H9 (cell line): ENCODE results near the gene SLC24A3. TPM values are rescaled to one million over a fixed set of nuclear protein-coding genes. Genes with fewer than 3 reads are reported as not detected.
A peak's percentile ranks its signal among the peaks of the same experiment; 100 is the strongest.

ENCODE experiments used
- DNase-seq: peaks from one replicate; pipeline ENCODE4 v3.0.0-alpha.2; 2017
- H2AFZ ChIP-seq: one replicate; pipeline ENCODE4 v1.6.1; 2013; ENCODE audit warnings: mild to moderate bottlenecking, low read length, control low read depth, moderate library complexity
- H2AK5ac ChIP-seq: 2 replicates; pipeline ENCODE4 v1.6.1; 2013; ENCODE audit warnings: low read length, control low read depth, mixed read lengths; ENCODE audit not compliant: insufficient read length
- H2BK120ac ChIP-seq: one replicate; pipeline ENCODE4 v1.6.1; 2013; ENCODE audit warnings: low read depth, mild to moderate bottlenecking, low read length, control low read depth, inconsistent platforms; ENCODE audit not compliant: poor library complexity, severe bottlenecking
- H2BK12ac ChIP-seq: 2 replicates; pipeline ENCODE4 v1.6.1; 2013; ENCODE audit warnings: low read length, control low read depth, mixed read lengths, low read depth; ENCODE audit not compliant: insufficient read length
- H2BK15ac ChIP-seq: 2 replicates; pipeline ENCODE4 v1.6.1; 2013; ENCODE audit warnings: low read depth, low read length, control low read depth
- H2BK20ac ChIP-seq: one replicate; pipeline ENCODE4 v1.6.1; 2013; ENCODE audit warnings: low read depth, mild to moderate bottlenecking, low read length, control low read depth, inconsistent platforms; ENCODE audit not compliant: poor library complexity, severe bottlenecking
- H2BK5ac ChIP-seq: 2 replicates; pipeline ENCODE4 v1.6.1; 2013; ENCODE audit warnings: low read length, control low read depth, mixed read lengths; ENCODE audit not compliant: insufficient read length
- H3K14ac ChIP-seq: 2 replicates; pipeline ENCODE4 v1.6.1; 2013; ENCODE audit warnings: low read length, control low read depth; ENCODE audit not compliant: insufficient read depth
- H3K18ac ChIP-seq: 2 replicates; pipeline ENCODE4 v1.6.1; 2013; ENCODE audit warnings: low read depth, mild to moderate bottlenecking, mixed read lengths, low read length, control low read depth; ENCODE audit not compliant: insufficient read length
- H3K23ac ChIP-seq: 2 replicates; pipeline ENCODE4 v1.6.1; 2013; ENCODE audit warnings: low read length, control low read depth, mixed read lengths, low read depth; ENCODE audit not compliant: insufficient read length
- H3K23me2 ChIP-seq: 2 replicates; pipeline ENCODE4 v1.6.1; 2013; ENCODE audit warnings: low read depth, mild to moderate bottlenecking, mixed read lengths, low read length, control low read depth; ENCODE audit not compliant: insufficient read length, poor library complexity, severe bottlenecking
- H3K27ac ChIP-seq: 2 replicates; pipeline ENCODE4 v1.5.1; 2013; ENCODE audit warnings: low read length, control low read depth, mixed read lengths, low read depth; ENCODE audit not compliant: insufficient read length
- H3K27me3 ChIP-seq: 2 replicates; pipeline ENCODE4 v1.6.1; 2013; ENCODE audit warnings: low read length, control low read depth, inconsistent platforms; ENCODE audit not compliant: insufficient read depth
- H3K4ac ChIP-seq: 2 replicates; pipeline ENCODE4 v1.6.1; 2013; ENCODE audit warnings: low read depth, mild to moderate bottlenecking, control low read depth, inconsistent platforms, low read length, moderate library complexity
- H3K4me1 ChIP-seq: 2 replicates; pipeline ENCODE4 v1.6.1; 2013; ENCODE audit warnings: low read length, control low read depth, inconsistent platforms; ENCODE audit not compliant: insufficient read depth
- H3K4me2 ChIP-seq: 2 replicates; pipeline ENCODE4 v1.6.1; 2013; ENCODE audit warnings: low read length, control low read depth, mixed read lengths; ENCODE audit not compliant: insufficient read length, insufficient read depth
- H3K56ac ChIP-seq: 2 replicates; pipeline ENCODE4 v1.6.1; 2013; ENCODE audit warnings: low read depth, mild to moderate bottlenecking, mixed read lengths, low read length, control low read depth; ENCODE audit not compliant: insufficient read length
- H3K79me1 ChIP-seq: 2 replicates; pipeline ENCODE4 v1.6.1; 2013; ENCODE audit warnings: low read depth, mild to moderate bottlenecking, moderate library complexity, low read length, control low read depth, inconsistent platforms; ENCODE audit not compliant: insufficient read depth, poor library complexity, severe bottlenecking
- H3K79me2 ChIP-seq: 2 replicates; pipeline ENCODE4 v1.6.1; 2013; ENCODE audit warnings: low read length, control low read depth, inconsistent platforms; ENCODE audit not compliant: insufficient read depth
- H3K9ac ChIP-seq: 2 replicates; pipeline ENCODE4 v1.6.1; 2013; ENCODE audit warnings: low read length, control low read depth, mixed read lengths; ENCODE audit not compliant: insufficient read length; ENCODE audit errors: extremely low read depth
- H3K9me3 ChIP-seq: one replicate; pipeline ENCODE4 v1.6.1; 2013; ENCODE audit warnings: low read depth, low read length, inconsistent platforms; ENCODE audit not compliant: control insufficient read depth
- H3T11ph ChIP-seq: one replicate; pipeline ENCODE4 v1.6.1; 2013; ENCODE audit warnings: mild to moderate bottlenecking, low read length, control low read depth, inconsistent platforms
- H4K20me1 ChIP-seq: one replicate; pipeline ENCODE4 v1.6.1; 2013; ENCODE audit not compliant: control insufficient read depth, insufficient read length, insufficient read depth
- H4K5ac ChIP-seq: 2 replicates; pipeline ENCODE4 v1.6.1; 2013; ENCODE audit warnings: low read depth, mild to moderate bottlenecking, mixed read lengths, low read length, control low read depth; ENCODE audit not compliant: insufficient read length
- H4K8ac ChIP-seq: replicated peaks from 2 replicates; pipeline ENCODE4 v1.6.1; 2013; ENCODE audit warnings: low read length, control low read depth, mixed read lengths, low read depth; ENCODE audit not compliant: insufficient read length
- H4K91ac ChIP-seq: 2 replicates; pipeline ENCODE4 v1.6.1; 2013; ENCODE audit warnings: low read depth, mild to moderate bottlenecking, moderate library complexity, mixed read lengths, low read length, control low read depth; ENCODE audit not compliant: insufficient read length
- H3K27ac Mint-ChIP-seq, 3 experiments: 2 replicates in 2 of 3; 3 replicates in 1 of 3; pipeline ENCODE4 v1.8.0; 2020 to 2021; ENCODE audit warnings: mixed read lengths in 3 of 3, mild to moderate bottlenecking in 1 of 3, moderate library complexity in 1 of 3
- H3K27me3 Mint-ChIP-seq: 2 replicates; pipeline ENCODE4 v1.8.0; 2021; ENCODE audit warnings: low read depth, mild to moderate bottlenecking, moderate library complexity, mixed read lengths
- H3K36me3 Mint-ChIP-seq, 3 experiments: 2 replicates in 2 of 3; 3 replicates in 1 of 3; pipeline ENCODE4 v1.8.0; 2020 to 2021; ENCODE audit warnings: low read depth in 3 of 3, mixed read lengths in 3 of 3; ENCODE audit not compliant: insufficient read depth in 1 of 3
- H3K4me1 Mint-ChIP-seq, 2 experiments: 2 replicates each; pipeline ENCODE4 v1.8.0; 2020; ENCODE audit warnings: mixed read lengths in 2 of 2
- H3K4me3 Mint-ChIP-seq, 2 experiments: 2 replicates in 1 of 2; 3 replicates in 1 of 2; pipeline ENCODE4 v1.8.0; 2020 to 2021; ENCODE audit warnings: mild to moderate bottlenecking in 2 of 2, mixed read lengths in 2 of 2, moderate library complexity in 1 of 2
- H3K9me3 Mint-ChIP-seq, 2 experiments: 2 replicates in 1 of 2; 3 replicates in 1 of 2; pipeline ENCODE4 v1.8.0; 2020; ENCODE audit warnings: mild to moderate bottlenecking in 2 of 2, mixed read lengths in 2 of 2, moderate library complexity in 1 of 2
- WGBS: extraction: QIAGEN DNeasy Blood & Tissue Kit; methylation state at CpG from one replicate; pipeline ENCODE4 v1.1.7; 2013; ENCODE audit warnings: missing lambda C conversion rate, low lambda C conversion rate, mixed read lengths; ENCODE audit not compliant: insufficient read length; ENCODE audit errors: extremely low coverage; 5-methylcytosine and 5-hydroxymethylcytosine counted together
- total RNA-seq: library from RNA; stranded (reverse); gene quantifications from 2 replicates; pipeline ENCODE4 v1.2.1, GENCODE V29; 2021
- TF ChIP-seq, protein P1 (sequence below): fragments of 200-600 bp; sonication (generic); conservative IDR thresholded peaks from 3 replicates; pipeline ENCODE4 v1.8.0; 2021; ENCODE audit warnings: antibody characterized with exemption, mild to moderate bottlenecking

SLC24A3 gene
- total RNA-seq, 1 experiment from 2014 or later, result 0.83 TPM

- no peaks in the 10 kb centered on the region for H3K23me2 ChIP-seq
- H3K4me1 ChIP-seq, result no peaks in the 10 kb centered on the region; the same call in none of the 2 replicates
- Mint-ChIP-seq H3K9me3 (no peaks in the 10 kb centered on the region; a peak in 1 of 5 replicates), H3K4me1 (peaks cover 11 to 13% of the 10 kb centered on the region in 2 experiments), H3K4me3 (no peak overlapping the region), H3K27me3 (peaks cover 3% of the 10 kb centered on the region), H3K36me3 (no peaks in the 10 kb centered on the region), H3K27ac (no peak overlapping the region; a peak in 1 of 7 replicates)
- H3K27ac ChIP-seq, result no peak overlapping the region
- no peak overlapping the region for H3K14ac ChIP-seq
- H4K20me1 ChIP-seq, result no peaks in the 10 kb centered on the region
- no peak overlapping the region for H2BK5ac ChIP-seq
- no peak overlapping the region for H2BK20ac ChIP-seq
- H3K4ac ChIP-seq, result no peak overlapping the region
- no peak overlapping the region for H3K9ac ChIP-seq
- DNase-seq, result no peak
- no peak overlapping the region for H2BK120ac ChIP-seq
- H3K79me1 ChIP-seq, result no peaks in the 10 kb centered on the region
- no peak overlapping the region for H3K23ac ChIP-seq
- no peak overlapping the region for H4K5ac ChIP-seq
- H2BK12ac ChIP-seq, result no peak overlapping the region
- H2BK15ac ChIP-seq, result 0 out of 2 replicates have a peak overlapping the region, but pooled peaks have one; percentile 71
- no peak overlapping the region for H3K56ac ChIP-seq
- TF ChIP-seq, protein P1, sequence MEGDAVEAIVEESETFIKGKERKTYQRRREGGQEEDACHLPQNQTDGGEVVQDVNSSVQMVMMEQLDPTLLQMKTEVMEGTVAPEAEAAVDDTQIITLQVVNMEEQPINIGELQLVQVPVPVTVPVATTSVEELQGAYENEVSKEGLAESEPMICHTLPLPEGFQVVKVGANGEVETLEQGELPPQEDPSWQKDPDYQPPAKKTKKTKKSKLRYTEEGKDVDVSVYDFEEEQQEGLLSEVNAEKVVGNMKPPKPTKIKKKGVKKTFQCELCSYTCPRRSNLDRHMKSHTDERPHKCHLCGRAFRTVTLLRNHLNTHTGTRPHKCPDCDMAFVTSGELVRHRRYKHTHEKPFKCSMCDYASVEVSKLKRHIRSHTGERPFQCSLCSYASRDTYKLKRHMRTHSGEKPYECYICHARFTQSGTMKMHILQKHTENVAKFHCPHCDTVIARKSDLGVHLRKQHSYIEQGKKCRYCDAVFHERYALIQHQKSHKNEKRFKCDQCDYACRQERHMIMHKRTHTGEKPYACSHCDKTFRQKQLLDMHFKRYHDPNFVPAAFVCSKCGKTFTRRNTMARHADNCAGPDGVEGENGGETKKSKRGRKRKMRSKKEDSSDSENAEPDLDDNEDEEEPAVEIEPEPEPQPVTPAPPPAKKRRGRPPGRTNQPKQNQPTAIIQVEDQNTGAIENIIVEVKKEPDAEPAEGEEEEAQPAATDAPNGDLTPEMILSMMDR, result no peak
- no CpG with 5 or more reads among the region's 4 CpGs for WGBS
- H3T11ph ChIP-seq, result no peak overlapping the region
- H3K4me2 ChIP-seq, result no peak overlapping the region
- H3K27me3 ChIP-seq, result no peaks in the 10 kb centered on the region
- H4K8ac ChIP-seq, result no peak overlapping the region
- no peaks in the 10 kb centered on the region for H3K9me3 ChIP-seq
- no peak overlapping the region for H4K91ac ChIP-seq
- no peaks in the 10 kb centered on the region for H3K79me2 ChIP-seq
- no peak overlapping the region for H2AK5ac ChIP-seq
- H3K18ac ChIP-seq, result no peak overlapping the region
- no peak overlapping the region for H2AFZ ChIP-seq
These were observed 554.6 kb downstream of the SLC24A3 start for GRCh38 chr20:19767070-19767469.
